HEK293 (cell line): Measurements from ENCODE around the gene KCP.

Experiments
- KLF9 ChIP-seq: fragments of 450-650 bp; formaldehyde crosslinking; IDR thresholded peaks from 2 replicates; pipeline ENCODE4 v1.5.1; 2016; ENCODE audit warnings: missing biosample characterization, missing genetic modification characterization, low read depth
- PBX3 ChIP-seq: sonication (generic); formaldehyde crosslinking; IDR thresholded peaks from 2 replicates; pipeline ENCODE4 v1.8.1; 2022; ENCODE audit warnings: mild to moderate bottlenecking, moderate library complexity, missing genetic modification reagents
- PRDM2 ChIP-seq: fragments of 450-650 bp; formaldehyde crosslinking; IDR thresholded peaks from 2 replicates; pipeline ENCODE4 v1.5.1; 2016; ENCODE audit warnings: missing biosample characterization, missing genetic modification characterization, borderline replicate concordance
- PRDM4 ChIP-seq: fragments of 450-650 bp; formaldehyde crosslinking; IDR thresholded peaks from 2 replicates; pipeline ENCODE4 v1.5.1; 2017; ENCODE audit warnings: missing biosample characterization, missing genetic modification characterization
- SP7 ChIP-seq: fragments of 450-650 bp; formaldehyde crosslinking; IDR thresholded peaks from 2 replicates; pipeline ENCODE4 v1.5.1; 2016; ENCODE audit warnings: missing biosample characterization, missing genetic modification characterization
- ZNF211 ChIP-seq: fragments of 450-650 bp; formaldehyde crosslinking; IDR thresholded peaks from 2 replicates; pipeline ENCODE4 v1.5.1; 2016; ENCODE audit warnings: low read depth, missing biosample characterization, missing genetic modification characterization
- ZNF518A ChIP-seq: fragments of 450-650 bp; formaldehyde crosslinking; conservative IDR thresholded peaks from 2 replicates; pipeline ENCODE4 v1.5.1; 2016; ENCODE audit warnings: low read depth, missing biosample characterization, missing genetic modification characterization
- ZNF548 ChIP-seq: fragments of 450-650 bp; formaldehyde crosslinking; IDR thresholded peaks from 2 replicates; pipeline ENCODE4 v1.5.1; 2016; ENCODE audit warnings: missing biosample characterization, missing genetic modification characterization
- ZNF580 ChIP-seq: fragments of 450-650 bp; formaldehyde crosslinking; IDR thresholded peaks from 2 replicates; pipeline ENCODE4 v1.5.1; 2016; ENCODE audit warnings: missing biosample characterization, missing genetic modification characterization
- ZNF610 ChIP-seq: fragments of 450-650 bp; formaldehyde crosslinking; IDR thresholded peaks from 2 replicates; pipeline ENCODE4 v1.5.1; 2016; ENCODE audit warnings: missing biosample characterization, missing genetic modification characterization, borderline replicate concordance
- ZNF621 ChIP-seq: fragments of 450-650 bp; formaldehyde crosslinking; IDR thresholded peaks from 2 replicates; pipeline ENCODE4 v1.5.1; 2017; ENCODE audit warnings: missing biosample characterization, missing genetic modification characterization
- ZNF623 ChIP-seq: fragments of 450-650 bp; formaldehyde crosslinking; IDR thresholded peaks from 2 replicates; pipeline ENCODE4 v1.5.1; 2016; ENCODE audit warnings: missing biosample characterization, missing genetic modification characterization

Gene KCP

GRCh38 chr7:128903621-128904361 is 6.7 kb downstream of the KCP start (continued):
- no peak for TF ChIP-seq PRDM2 (tag by site-specific recombination)
- TF ChIP-seq ZNF610, result no peak
- no peak for TF ChIP-seq ZNF580 (tag by site-specific recombination)
- TF ChIP-seq PBX3, result no peak
- TF ChIP-seq PRDM4 (tag by site-specific recombination), result no peak
- TF ChIP-seq ZNF621 (tag by site-specific recombination), result no peak
- TF ChIP-seq ZNF623 (tag by site-specific recombination), result no peak
- no peak for TF ChIP-seq KLF9 (tag by site-specific recombination)
- TF ChIP-seq ZNF548 (tag by site-specific recombination), result no peak
- no peak for TF ChIP-seq ZNF211 (tag by site-specific recombination)
- no peak for TF ChIP-seq ZNF518A (tag by site-specific recombination)
- no peak for TF ChIP-seq SP7 (tag by site-specific recombination)
